ENCODE data around the gene COG8. TPM values are rescaled to one million over a fixed set of nuclear protein-coding genes. Genes with fewer than 3 reads are reported as not detected.

The COG8 gene
- total and polyA plus RNA-seq, 5 donors: 15.7 to 24.8 (median 22.7) TPM

DNA sequence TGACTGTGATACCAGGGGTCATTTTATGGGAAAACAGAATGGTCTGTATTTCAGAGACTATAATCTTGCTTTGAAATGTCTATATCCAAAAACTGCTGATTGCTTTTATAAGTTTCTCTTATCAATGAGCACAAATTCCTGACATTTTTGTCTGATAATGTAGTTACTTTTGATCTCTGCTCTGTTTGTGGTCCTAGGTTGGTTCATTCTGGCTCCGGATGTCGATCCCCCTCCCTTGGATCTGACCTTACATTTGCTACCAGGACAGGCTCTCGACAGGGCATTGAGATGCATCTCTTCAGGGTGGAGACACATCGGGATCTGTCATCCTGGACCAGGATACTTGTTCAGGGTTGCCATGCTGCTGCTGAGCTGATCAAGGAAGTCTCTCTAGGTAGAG lies 55.5 kb downstream of the COG8 start:
- no peak for DNase-seq
- WGBS: 62% methylated on average over 4 of the region's 4 CpGs
- H3K4me3 ChIP-seq (ENCODE audit: low read length): no peak overlapping the region
- no peaks in the 10 kb centered on the region for H3K27me3 ChIP-seq (ENCODE audit: control insufficient read depth, insufficient read depth)
- H3K9me3 ChIP-seq (ENCODE audit: control insufficient read depth, low read length): no peaks in the 10 kb centered on the region
- ATAC-seq: no peak
- no peaks in the 10 kb centered on the region for H3K4me1 ChIP-seq (ENCODE audit: control insufficient read depth, insufficient read depth, low read length)
- no peak overlapping the region for H3K27ac ChIP-seq (ENCODE audit: low read length)
- intact Hi-C loops (cut with DNase I): loop anchor here in 2 of 4 donors (10.0 kb wide), 2 partner anchors 129 to 739 kb away; no protein-coding TSS in a partner anchor

GRCh38 chr16:69277413-69277812 lies 62.0 kb downstream of the COG8 start:
- ATAC-seq (no peak), DNase-seq (no peak)
- Histone ChIP-seq H3K27ac (ENCODE audit: low read length) (no peak overlapping the region), H3K9me3 (ENCODE audit: control insufficient read depth, low read length) (no peaks in the 10 kb centered on the region), H3K27me3 (ENCODE audit: control insufficient read depth, insufficient read depth) (no peaks in the 10 kb centered on the region), H3K4me1 (ENCODE audit: control insufficient read depth, insufficient read depth, low read length) (no peaks in the 10 kb centered on the region), H3K4me3 (ENCODE audit: low read length) (no peak overlapping the region)
- intact Hi-C loops (cut with DNase I): no loop called here
- 57% methylated on average over 1 of the region's 1 CpG for WGBS

Other genes with a start within 250 kb of the COG8 start
- gene HAS3, start 233.9 kb downstream of the COG8 start, total RNA-seq: under 1 TPM; 0.18 to 0.89 (median 0.39) TPM
- 0.50 TPM for gene HAS3, start 233.9 kb downstream of the COG8 start, polyA plus RNA-seq
- 10 to 100 TPM; 48.5 to 60.3 (median 54.1) TPM for gene CHTF8, start 207.0 kb downstream of the COG8 start, total RNA-seq
- gene CHTF8, start 207.0 kb downstream of the COG8 start, polyA plus RNA-seq: 29.6 TPM
- 10 to 100 TPM; 21.3 to 35.1 (median 28.2) TPM for gene UTP4, start 206.9 kb downstream of the COG8 start, total RNA-seq
- 13.4 TPM for gene UTP4, start 206.9 kb downstream of the COG8 start, polyA plus RNA-seq
- gene SNTB2, start 152.4 kb downstream of the COG8 start, total RNA-seq: 10 to 100 TPM; 19.8 to 30.4 (median 22.4) TPM
- 7.0 TPM for gene SNTB2, start 152.4 kb downstream of the COG8 start, polyA plus RNA-seq
- gene VPS4A, start 28.2 kb downstream of the COG8 start, total RNA-seq: 10 to 100 TPM; 25.7 to 30.4 (median 27.9) TPM
- gene VPS4A, start 28.2 kb downstream of the COG8 start, polyA plus RNA-seq: 29.8 TPM
- gene PDF, start 9.0 kb downstream of the COG8 start, total RNA-seq: 1 to 10 TPM; 4.7 to 5.7 (median 4.9) TPM
- gene PDF, start 9.0 kb downstream of the COG8 start, polyA plus RNA-seq: 2.9 TPM
- 10 to 100 TPM in 1 of 4 donors, 1 to 10 TPM in 3; 6.4 to 14.8 (median 9.1) TPM for gene NIP7, start 208 bp upstream of the COG8 start, total RNA-seq
- 6.2 TPM for gene NIP7, start 208 bp upstream of the COG8 start, polyA plus RNA-seq
- under 1 TPM in 2 of 4 donors, not detected in 2; 0.49 to 0.76 TPM for gene TMED6, start 12.2 kb upstream of the COG8 start, total RNA-seq
- not detected for gene TMED6, start 12.2 kb upstream of the COG8 start, polyA plus RNA-seq
- gene TERF2, start 46.4 kb upstream of the COG8 start, total RNA-seq: 10 to 100 TPM; 24.0 to 28.3 (median 26.5) TPM
- 11.4 TPM for gene TERF2, start 46.4 kb upstream of the COG8 start, polyA plus RNA-seq
- 10 to 100 TPM; 65.0 to 68.7 (median 65.9) TPM for gene CYB5B, start 85.1 kb upstream of the COG8 start, total RNA-seq
- 63.9 TPM for gene CYB5B, start 85.1 kb upstream of the COG8 start, polyA plus RNA-seq
- 10 to 100 TPM; 17.7 to 28.5 (median 23.5) TPM for gene NFAT5, start 226.4 kb upstream of the COG8 start, total RNA-seq
- 6.9 TPM for gene NFAT5, start 226.4 kb upstream of the COG8 start, polyA plus RNA-seq